Amniotic stem cell (primary cell): ENCODE results near the gene ALOX5AP.

Experiments used
- DNase-seq: peaks from one replicate; lab custom pipeline; 2025; lab: John Stamatoyannopoulos, UW

ALOX5AP gene

GRCh38 chr13:30762643-30763042 is 27.3 kb downstream of the ALOX5AP start:
- no peak for DNase-seq

GRCh38 chr13:30763786-30764413 is 28.6 kb downstream of the ALOX5AP start:
- DNase-seq, result no peak

- no peak for DNase-seq
These were observed 30.9 kb downstream of the ALOX5AP start for GRCh38 chr13:30766231-30766630.

- no peak for DNase-seq
These were observed 35.6 kb downstream of the ALOX5AP start for GRCh38 chr13:30770929-30771328.

GRCh38 chr13:30773561-30773960 is 38.2 kb downstream of the ALOX5AP start:
- DNase-seq, result no peak

- no peak for DNase-seq
These were observed 38.9 kb downstream of the ALOX5AP start for GRCh38 chr13:30774214-30774730.

- no peak for DNase-seq
These were observed 41.3 kb downstream of the ALOX5AP start for GRCh38 chr13:30776661-30777060.

- DNase-seq, result no peak
These were observed 43.7 kb downstream of the ALOX5AP start for GRCh38 chr13:30779016-30779415.

- no peak for DNase-seq
These were observed 44.3 kb downstream of the ALOX5AP start for GRCh38 chr13:30779608-30780007.

GRCh38 chr13:30780338-30780981 is 45.1 kb downstream of the ALOX5AP start:
- DNase-seq, result no peak

- DNase-seq, result no peak
These were observed 50.0 kb downstream of the ALOX5AP start for GRCh38 chr13:30785191-30785850.

- DNase-seq, result no peak
These were observed 51.3 kb downstream of the ALOX5AP start for GRCh38 chr13:30786648-30787047.

GRCh38 chr13:30787738-30788525 is 52.6 kb downstream of the ALOX5AP start:
- no peak for DNase-seq

- DNase-seq, result no peak
These were observed 54.0 kb downstream of the ALOX5AP start for GRCh38 chr13:30789166-30789862.

GRCh38 chr13:30790592-30790991 is 55.2 kb downstream of the ALOX5AP start:
- no peak for DNase-seq

GRCh38 chr13:30791354-30792001 is 56.1 kb downstream of the ALOX5AP start:
- no peak for DNase-seq

- DNase-seq, result peak; percentile 65
These were observed 57.1 kb downstream of the ALOX5AP start for GRCh38 chr13:30792285-30793000.

GRCh38 chr13:30796132-30796572 is 60.8 kb downstream of the ALOX5AP start:
- DNase-seq, result peak; percentile 26

GRCh38 chr13:30796631-30797601 is 61.6 kb downstream of the ALOX5AP start:
- no peak for DNase-seq
